Neutrophil (primary cell): ENCODE results near the gene SCMH1.

ENCODE experiments used
- H3K27ac ChIP-seq: fragments of 200-600 bp; sonication (generic); 2 replicates; pipeline ENCODE4 v1.5.1; 2016; ENCODE audit warnings: mild to moderate bottlenecking, moderate library complexity
- H3K27me3 ChIP-seq: fragments of 200-600 bp; sonication (generic); 2 replicates; pipeline ENCODE4 v1.6.0; 2016; ENCODE audit warnings: mild to moderate bottlenecking
- H3K36me3 ChIP-seq: fragments of 200-600 bp; sonication (generic); 2 replicates; pipeline ENCODE4 v1.5.1; 2017
- H3K4me1 ChIP-seq, 2 experiments: fragments of 200-600 bp in 1 of 2; sonication (generic) in 1 of 2; 1 replicate in 1 of 2; 2 replicates in 1 of 2; pipeline versions ENCODE4 v1.5.1 to v1.6.1; 2013 to 2016; ENCODE audit warnings: low read depth in 1 of 2, low read length in 1 of 2, mild to moderate bottlenecking in 1 of 2, moderate library complexity in 1 of 2; ENCODE audit not compliant: control insufficient read depth in 1 of 2, insufficient read depth in 1 of 2
- H3K4me3 ChIP-seq, 2 experiments: fragments of 200-600 bp in 1 of 2; sonication (generic) in 1 of 2; 1 replicate in 1 of 2; 2 replicates in 1 of 2; pipeline ENCODE4 v1.5.1; 2013 to 2016; ENCODE audit warnings: low read depth in 1 of 2, low read length in 1 of 2, mild to moderate bottlenecking in 1 of 2, moderate library complexity in 1 of 2
- H3K9me3 ChIP-seq: fragments of 200-600 bp; sonication (generic); 2 replicates; pipeline ENCODE4 v1.5.1; 2016
- CTCF ChIP-seq: fragments of 200-600 bp; sonication (generic); IDR thresholded peaks from 2 replicates; pipeline ENCODE4 v1.5.1; 2016; ENCODE audit warnings: antibody characterized with exemption

Gene SCMH1

GRCh38 chr1:41241749-41242341 is at the start of gene SCMH1:
Gene SCMH1 (minus strand): TSS chr1:41242306. CDS start chr1:41186133, 56,173 bp downstream.
- Histone ChIP-seq H3K4me3 (peak within 1 kb of the TSS; percentile 61 to 67), H3K4me1 (peaks cover 13 to 17% of the 10 kb centered on the region in 2 experiments), H3K9me3 (no peaks in the 10 kb centered on the region), H3K27ac (peak within 1 kb of the TSS; percentile 44), H3K27me3 (peaks cover 9% of the 10 kb centered on the region), H3K36me3 (no peaks in the 10 kb centered on the region)
- no peak for TF ChIP-seq CTCF

GRCh38 chr1:41291195-41291594 is 49.1 kb upstream of the SCMH1 start:
- no peak for TF ChIP-seq CTCF
- H3K27ac ChIP-seq, result no peak overlapping the region
- peaks cover 62% of the 10 kb centered on the region for H3K27me3 ChIP-seq
- no peaks in the 10 kb centered on the region for H3K36me3 ChIP-seq
- H3K9me3 ChIP-seq, result no peaks in the 10 kb centered on the region
- no peak overlapping the region for H3K4me3 ChIP-seq
- no peaks in the 10 kb centered on the region for H3K4me1 ChIP-seq

- H3K4me3 ChIP-seq, result no peak overlapping the region
- H3K36me3 ChIP-seq, result no peaks in the 10 kb centered on the region
- H3K4me1 ChIP-seq, result no peaks in the 10 kb centered on the region
- H3K9me3 ChIP-seq, result no peaks in the 10 kb centered on the region
- no peak overlapping the region for H3K27ac ChIP-seq
- peaks cover 71% of the 10 kb centered on the region for H3K27me3 ChIP-seq
- no peak for TF ChIP-seq CTCF
Measured at GRCh38 chr1:41289196-41289595, 47.1 kb upstream of the SCMH1 start.

DNA sequence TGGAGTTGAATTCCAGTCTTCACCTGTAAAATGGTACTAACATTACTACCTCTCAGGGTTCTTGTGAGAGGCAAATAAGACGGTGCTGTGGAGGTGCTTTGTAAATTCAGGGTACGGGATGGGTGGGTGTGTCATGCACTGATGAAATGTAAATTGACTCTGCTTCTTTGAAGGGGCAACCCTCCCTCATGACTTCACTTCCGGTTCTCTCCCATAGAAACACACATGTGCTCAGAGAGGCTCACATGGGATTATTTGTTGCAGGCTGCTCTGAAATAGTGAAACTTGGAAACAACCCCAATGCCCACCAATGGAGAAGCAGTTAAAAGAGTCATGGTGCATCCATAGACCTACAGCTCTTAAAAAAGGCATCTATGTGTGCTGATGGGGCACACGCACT is 44.9 kb upstream of the SCMH1 start:
- no peak for TF ChIP-seq CTCF
- Histone ChIP-seq H3K9me3 (no peaks in the 10 kb centered on the region), H3K36me3 (no peaks in the 10 kb centered on the region), H3K4me1 (no peaks in the 10 kb centered on the region), H3K4me3 (no peak overlapping the region), H3K27me3 (peaks cover 75% of the 10 kb centered on the region), H3K27ac (no peak overlapping the region)

DNA sequence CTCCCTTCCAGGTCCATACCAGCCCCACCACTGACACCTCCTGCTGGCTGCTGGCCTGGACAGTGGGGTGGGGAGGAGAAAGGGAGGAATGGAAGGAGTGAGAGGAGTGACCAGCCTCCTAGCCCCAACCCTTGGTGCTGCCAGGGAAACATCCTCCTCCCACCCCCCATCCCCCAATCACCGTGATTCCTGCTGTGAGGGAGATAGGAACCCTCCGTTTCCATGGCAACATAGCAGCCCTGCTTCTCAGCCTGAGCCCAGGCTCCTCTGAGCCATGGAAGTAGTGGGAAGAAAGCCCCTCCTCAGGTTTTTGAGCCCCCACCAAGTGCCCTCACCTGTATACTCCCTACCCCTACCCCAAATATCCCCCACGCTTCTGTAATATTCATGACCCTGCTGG is 44.4 kb upstream of the SCMH1 start:
- Histone ChIP-seq H3K4me3 (no peak overlapping the region), H3K9me3 (no peaks in the 10 kb centered on the region), H3K27ac (no peak overlapping the region), H3K4me1 (no peaks in the 10 kb centered on the region), H3K36me3 (no peaks in the 10 kb centered on the region), H3K27me3 (peaks cover 75% of the 10 kb centered on the region)
- no peak for TF ChIP-seq CTCF
